ENCODE results near the gene SULT4A1.

The SULT4A1 gene

GRCh38 chr22:43812149-43812842, 50.0 kb downstream of the SULT4A1 start, which contains the start of gene EFCAB6:
Gene EFCAB6, minus strand, starts transcription at chr22:43812305. Its CDS starts 29,987 bp downstream, at chr22:43782318.
- peak; percentile 73 to 81 (median 74) for DNase-seq (ENCODE audit: low read depth in 2 of 3, low spot score in 2 of 3)

GRCh38 chr22:43811777-43812148, 50.5 kb downstream of the SULT4A1 start:
- no peak for DNase-seq (ENCODE audit: low read depth in 2 of 3, low spot score in 2 of 3)

DNA sequence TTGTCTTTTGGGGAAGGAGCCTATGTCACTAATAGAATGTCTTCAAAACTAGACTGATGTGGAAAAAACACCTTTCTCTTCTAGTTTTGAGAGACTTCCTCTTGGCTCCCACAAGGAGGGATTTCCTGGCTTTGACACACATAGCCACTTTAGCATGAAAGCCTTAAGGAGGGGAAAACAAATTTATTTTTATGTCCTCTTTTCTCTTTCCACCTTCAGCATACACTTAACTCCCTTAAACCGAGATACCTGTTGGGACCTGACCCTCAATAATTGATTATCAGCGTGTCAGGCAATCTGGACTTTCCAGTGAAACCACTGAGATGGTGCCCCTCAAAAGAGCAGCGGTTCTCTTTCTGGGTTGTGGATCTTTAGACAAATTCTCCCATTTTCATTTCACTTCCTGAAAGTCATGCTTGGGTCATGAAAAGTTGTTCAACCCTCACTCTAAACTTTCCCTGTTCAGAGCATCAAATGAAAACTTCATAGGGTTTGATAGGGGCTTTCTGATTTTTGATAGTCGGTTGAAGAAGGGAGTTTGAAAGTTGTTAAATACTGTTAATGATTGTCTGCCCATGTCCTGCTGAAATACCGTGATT, 59.3 kb downstream of the SULT4A1 start:
- no peak for DNase-seq (ENCODE audit: low read depth in 2 of 3, low spot score in 2 of 3)

- no peak for DNase-seq (ENCODE audit: low read depth in 2 of 3, low spot score in 2 of 3)
Measured at GRCh38 chr22:43800970-43801369, 61.3 kb downstream of the SULT4A1 start.

- no peak for DNase-seq (ENCODE audit: low read depth in 2 of 3, low spot score in 2 of 3)
Measured at GRCh38 chr22:43798492-43798891, 63.8 kb downstream of the SULT4A1 start.

GRCh38 chr22:43796567-43796966, 65.7 kb downstream of the SULT4A1 start:
- no peak for DNase-seq (ENCODE audit: low read depth in 2 of 3, low spot score in 2 of 3)

GRCh38 chr22:43795320-43795719, 67.0 kb downstream of the SULT4A1 start:
- no peak for DNase-seq (ENCODE audit: low read depth in 2 of 3, low spot score in 2 of 3)

DNA sequence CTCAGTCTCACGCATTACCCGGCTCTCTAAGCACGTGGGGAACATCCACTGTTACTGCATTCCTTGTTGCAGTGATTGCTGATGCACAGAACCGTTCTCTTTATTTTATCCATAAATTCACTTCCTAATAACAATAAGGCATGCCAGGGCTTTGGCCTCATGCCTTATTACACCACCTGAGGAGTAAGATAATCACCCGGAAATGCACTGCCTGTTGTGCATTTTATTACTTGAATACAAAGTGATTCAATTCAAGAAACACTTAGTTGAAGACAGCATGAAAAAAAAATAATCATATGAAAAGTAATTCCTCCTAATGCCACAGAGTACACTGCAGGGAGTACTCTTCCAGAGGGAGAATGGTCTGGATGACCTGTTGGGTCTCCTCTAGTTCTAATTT, 69.4 kb downstream of the SULT4A1 start:
- DNase-seq (ENCODE audit: low read depth in 2 of 3, low spot score in 2 of 3): no peak

- DNase-seq (ENCODE audit: low read depth in 2 of 3, low spot score in 2 of 3): no peak
Measured at GRCh38 chr22:43789452-43789851, 72.9 kb downstream of the SULT4A1 start.

- no peak for DNase-seq (ENCODE audit: low read depth in 2 of 3, low spot score in 2 of 3)
Measured at GRCh38 chr22:43783777-43784176, 78.5 kb downstream of the SULT4A1 start.

DNA sequence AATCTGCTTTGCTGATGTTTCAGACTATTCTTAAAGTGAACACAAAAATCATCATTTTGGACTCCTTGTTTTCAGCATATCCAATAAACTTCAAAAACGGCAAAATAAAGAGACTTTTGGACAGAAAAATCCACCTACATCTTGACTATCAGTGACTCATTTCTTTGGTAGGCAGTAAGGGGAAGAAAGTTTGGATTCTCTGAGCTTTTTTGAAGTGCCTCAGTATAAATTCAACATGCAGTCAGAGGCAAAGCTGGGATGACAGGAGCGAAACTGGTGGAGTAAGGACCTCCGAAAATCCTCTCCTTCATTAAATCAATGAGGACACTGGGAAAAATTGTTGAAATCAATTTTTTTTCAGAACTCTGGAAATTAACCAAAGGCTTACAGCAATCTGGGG, 79.9 kb downstream of the SULT4A1 start:
- no peak for DNase-seq (ENCODE audit: low read depth in 2 of 3, low spot score in 2 of 3)

DNA sequence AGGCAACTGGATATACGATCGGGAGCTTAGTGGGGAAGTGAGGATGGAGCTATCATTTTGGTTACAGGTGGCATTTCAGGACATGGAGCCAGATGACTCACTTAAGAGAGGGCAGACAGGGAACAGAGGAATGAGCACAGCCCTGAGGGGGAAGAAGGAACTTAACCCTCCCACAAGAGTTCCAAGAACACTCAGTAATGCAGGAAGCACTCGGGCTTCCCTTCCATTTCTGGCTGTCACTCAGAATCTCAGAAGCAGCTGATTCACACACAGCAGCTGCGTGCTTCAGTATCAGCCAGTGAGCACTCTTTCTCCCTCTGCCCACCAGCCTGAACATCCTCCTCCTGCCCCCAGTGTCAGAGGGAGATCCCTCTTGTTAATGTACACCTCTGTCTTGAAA, 85.0 kb downstream of the SULT4A1 start:
- no peak for DNase-seq (ENCODE audit: low read depth in 2 of 3, low spot score in 2 of 3)

GRCh38 chr22:43776081-43776670, 86.1 kb downstream of the SULT4A1 start:
- no peak for DNase-seq (ENCODE audit: low read depth in 2 of 3, low spot score in 2 of 3)
